Neural cell (in vitro differentiated cells): ENCODE measurements around the gene MEGF11. TPM values are rescaled to one million over a fixed set of nuclear protein-coding genes. Genes with fewer than 3 reads are reported as not detected.

Source experiments
- H2AFZ ChIP-seq: fragments of 200-600, 300-800 bp; sonication (generic), shearing (Covaris generic); 2 replicates; pipeline ENCODE4 v1.6.0; 2014; ENCODE audit warnings: low read depth, mild to moderate bottlenecking, antibody characterized with exemption, low read length, moderate library complexity
- H3F3A ChIP-seq: fragments of 200-600 bp; shearing (Covaris generic); 2 replicates; pipeline ENCODE4 v1.6.1; 2016; ENCODE audit warnings: mild to moderate bottlenecking, moderate library complexity, mixed read lengths, antibody characterized with exemption, low read length; ENCODE audit not compliant: insufficient read depth, poor library complexity, severe bottlenecking
- H3K27ac ChIP-seq: fragments of 200-600, 300-800 bp; sonication (generic), shearing (Covaris generic); 2 replicates; pipeline ENCODE4 v1.5.1; 2014; ENCODE audit warnings: mild to moderate bottlenecking, low read length, moderate library complexity
- H3K27me3 ChIP-seq: fragments of 300-800, 200-600 bp; sonication (generic), shearing (Covaris generic); 2 replicates; pipeline ENCODE4 v1.6.0; 2014; ENCODE audit warnings: mild to moderate bottlenecking, low read depth, low read length, moderate library complexity; ENCODE audit not compliant: insufficient read depth
- H3K36me3 ChIP-seq: fragments of 300-800, 200-600 bp; sonication (generic), shearing (Covaris generic); 2 replicates; pipeline ENCODE4 v1.5.1; 2014; ENCODE audit warnings: mild to moderate bottlenecking, antibody characterized with exemption, low read length, moderate library complexity; ENCODE audit not compliant: insufficient read depth
- H3K4me2 ChIP-seq: fragments of 300-800, 200-600 bp; sonication (generic), shearing (Covaris generic); 2 replicates; pipeline ENCODE4 v1.6.0; 2014; ENCODE audit warnings: mild to moderate bottlenecking, low read length
- H3K4me3 ChIP-seq: fragments of 300-800, 200-600 bp; sonication (generic), shearing (Covaris generic); 2 replicates; pipeline ENCODE4 v1.5.1; 2014; ENCODE audit warnings: mild to moderate bottlenecking, low read length, moderate library complexity
- H3K79me2 ChIP-seq: fragments of 200-600 bp; shearing (Covaris generic); replicated peaks from 2 replicates; pipeline ENCODE4 v1.6.0; 2014; ENCODE audit warnings: mild to moderate bottlenecking, low read length, moderate library complexity; ENCODE audit not compliant: insufficient read depth
- H3K9ac ChIP-seq: fragments of 300-800, 200-600 bp; sonication (generic), shearing (Covaris generic); 2 replicates; pipeline ENCODE4 v1.6.1; 2016; ENCODE audit warnings: mild to moderate bottlenecking, low read length, mixed read lengths
- H3K9me2 ChIP-seq: fragments of 200-600 bp; shearing (Covaris generic); 2 replicates; pipeline ENCODE4 v1.6.1; 2016; ENCODE audit warnings: mild to moderate bottlenecking, low read length, mixed read lengths; ENCODE audit not compliant: insufficient read depth
- H3K9me3 ChIP-seq: fragments of 200-600, 300-800 bp; sonication (generic), shearing (Covaris generic); 2 replicates; pipeline ENCODE4 v1.6.1; 2016; ENCODE audit warnings: mild to moderate bottlenecking, mixed run types, low read length, moderate library complexity, mixed read lengths
- H4K20me1 ChIP-seq: fragments of 200-600 bp; shearing (Covaris generic); 2 replicates; pipeline ENCODE4 v1.6.1; 2016; ENCODE audit warnings: mild to moderate bottlenecking, mixed run types; ENCODE audit not compliant: insufficient read depth
- CTCF ChIP-seq: fragments of 450-650 bp; IDR thresholded peaks from 2 replicates; pipeline ENCODE4 v1.5.1; 2014; ENCODE audit warnings: antibody characterized with exemption, mild to moderate bottlenecking, moderate library complexity; ENCODE audit not compliant: poor library complexity, severe bottlenecking
- EP300 ChIP-seq: fragments of 450-650 bp; conservative IDR thresholded peaks from 2 replicates; pipeline ENCODE4 v1.6.1; 2014; ENCODE audit warnings: antibody characterized with exemption, mild to moderate bottlenecking, moderate library complexity; ENCODE audit not compliant: poor library complexity, severe bottlenecking
- EZH2 ChIP-seq: fragments of 200-600, 300-800 bp; shearing (Covaris generic), sonication (generic); IDR thresholded peaks from 2 replicates; pipeline ENCODE4 v1.6.1; 2014; ENCODE audit warnings: antibody characterized with exemption, low read length, borderline replicate concordance, mild to moderate bottlenecking; ENCODE audit not compliant: insufficient read depth, poor library complexity, severe bottlenecking
- MXI1 ChIP-seq: fragments of 450-650 bp; conservative IDR thresholded peaks from 2 replicates; pipeline ENCODE4 v1.6.1; 2014; ENCODE audit warnings: antibody characterized with exemption, mild to moderate bottlenecking; ENCODE audit not compliant: poor library complexity, severe bottlenecking
- POLR2AphosphoS5 ChIP-seq: IDR thresholded peaks from 2 replicates; pipeline ENCODE4 v1.6.1; 2012
- RAD21 ChIP-seq: fragments of 450-650 bp; conservative IDR thresholded peaks from 2 replicates; pipeline ENCODE4 v1.6.1; 2014; ENCODE audit warnings: antibody characterized with exemption, mild to moderate bottlenecking, moderate library complexity
- REST ChIP-seq: IDR thresholded peaks from 2 replicates; pipeline ENCODE4 v1.6.1; 2012; ENCODE audit warnings: borderline replicate concordance
- TAF1 ChIP-seq: IDR thresholded peaks from 2 replicates; pipeline ENCODE4 v1.6.1; 2012; ENCODE audit warnings: low read depth
- polyA plus RNA-seq: library from polyadenylated mRNA; depleted of rRNA; stranded (reverse); fragments of >200 nt; gene quantifications from 2 replicates; pipeline ENCODE4 v1.2.3, GENCODE V29; 2014

The MEGF11 gene
- polyA plus RNA-seq, 1 donor from 2014 or later = 0.64 TPM

GRCh38 chr15:66019368-66019767 lies 234.2 kb downstream of the MEGF11 start:
- H3K4me3 ChIP-seq = no peak overlapping the region

GRCh38 chr15:66018488-66018797 lies 235.1 kb downstream of the MEGF11 start:
- no peak overlapping the region for H3K27ac ChIP-seq
- no peaks in the 10 kb centered on the region for H4K20me1 ChIP-seq
- H3K36me3 ChIP-seq = no peaks in the 10 kb centered on the region
- no peak overlapping the region for H3K4me3 ChIP-seq
- no peaks in the 10 kb centered on the region for H3K79me2 ChIP-seq
- no peak overlapping the region for H3K9ac ChIP-seq
- TF ChIP-seq CTCF (no peak), TAF1 (no peak), REST (no peak), MXI1 (no peak), EP300 (no peak), POLR2AphosphoS5 (no peak)
- no peaks in the 10 kb centered on the region for H3K27me3 ChIP-seq
- H3K9me3 ChIP-seq = no peaks in the 10 kb centered on the region
- H3K9me2 ChIP-seq = no peaks in the 10 kb centered on the region
- H3K4me2 ChIP-seq = no peak overlapping the region
- H2AFZ ChIP-seq = no peak overlapping the region
- no peaks in the 10 kb centered on the region for H3F3A ChIP-seq

More at GRCh38 chr15:66019368-66019767, 234.2 kb downstream of the MEGF11 start:
- Histone ChIP-seq H2AFZ (no peak overlapping the region), H3F3A (no peaks in the 10 kb centered on the region), H3K9ac (no peak overlapping the region), H3K79me2 (no peaks in the 10 kb centered on the region), H3K9me2 (no peaks in the 10 kb centered on the region), H3K9me3 (no peaks in the 10 kb centered on the region), H3K27ac (no peak overlapping the region), H4K20me1 (no peaks in the 10 kb centered on the region), H3K4me2 (no peak overlapping the region), H3K27me3 (no peaks in the 10 kb centered on the region), H3K36me3 (no peaks in the 10 kb centered on the region)
- TF ChIP-seq POLR2AphosphoS5 = no peak
- TF ChIP-seq EZH2 = no peak
- TF ChIP-seq MXI1 = no peak
- TF ChIP-seq CTCF = no peak
- no peak for TF ChIP-seq TAF1
- no peak for TF ChIP-seq RAD21
